Nephron progenitor cell (in vitro differentiated cells): ENCODE measurements around the gene PITPNB.

Experiments used
- DNase-seq: peaks from one replicate; pipeline ENCODE4 v3.0.0; 2021
- H3K27ac Mint-ChIP-seq: 2 replicates; pipeline ENCODE4 v1.8.0; 2021; ENCODE audit warnings: mild to moderate bottlenecking, moderate library complexity, mixed read lengths
- H3K27me3 Mint-ChIP-seq: 2 replicates; pipeline ENCODE4 v1.8.0; 2021; ENCODE audit warnings: mild to moderate bottlenecking, low read depth, mixed read lengths; ENCODE audit not compliant: poor library complexity
- H3K36me3 Mint-ChIP-seq: 2 replicates; pipeline ENCODE4 v1.8.0; 2021; ENCODE audit warnings: low read depth, mixed read lengths
- H3K4me1 Mint-ChIP-seq: 2 replicates; pipeline ENCODE4 v1.8.0; 2021; ENCODE audit warnings: mixed read lengths
- H3K4me3 Mint-ChIP-seq: 2 replicates; pipeline ENCODE4 v1.8.0; 2021; ENCODE audit warnings: mild to moderate bottlenecking, moderate library complexity, mixed read lengths
- H3K9me3 Mint-ChIP-seq: 2 replicates; pipeline ENCODE4 v1.8.0; 2021; ENCODE audit warnings: mild to moderate bottlenecking, moderate library complexity, mixed read lengths
- CTCF ChIP-seq: fragments of 200-600 bp; sonication (generic); IDR thresholded peaks from 2 replicates; pipeline ENCODE4 v1.5.0; 2021; ENCODE audit warnings: antibody characterized with exemption

Gene PITPNB

GRCh38 chr22:27846910-27847309 is 72.1 kb downstream of the PITPNB start:
- Mint-ChIP-seq H3K9me3 (no peaks in the 10 kb centered on the region), H3K4me3 (peak overlapping the region; percentile 25), H3K27me3 (no peaks in the 10 kb centered on the region), H3K4me1 (peaks cover 95% of the 10 kb centered on the region), H3K36me3 (peaks cover 30% of the 10 kb centered on the region), H3K27ac (peak overlapping the region; percentile 95)
- TF ChIP-seq CTCF, result no peak
- no peak for DNase-seq

DNA sequence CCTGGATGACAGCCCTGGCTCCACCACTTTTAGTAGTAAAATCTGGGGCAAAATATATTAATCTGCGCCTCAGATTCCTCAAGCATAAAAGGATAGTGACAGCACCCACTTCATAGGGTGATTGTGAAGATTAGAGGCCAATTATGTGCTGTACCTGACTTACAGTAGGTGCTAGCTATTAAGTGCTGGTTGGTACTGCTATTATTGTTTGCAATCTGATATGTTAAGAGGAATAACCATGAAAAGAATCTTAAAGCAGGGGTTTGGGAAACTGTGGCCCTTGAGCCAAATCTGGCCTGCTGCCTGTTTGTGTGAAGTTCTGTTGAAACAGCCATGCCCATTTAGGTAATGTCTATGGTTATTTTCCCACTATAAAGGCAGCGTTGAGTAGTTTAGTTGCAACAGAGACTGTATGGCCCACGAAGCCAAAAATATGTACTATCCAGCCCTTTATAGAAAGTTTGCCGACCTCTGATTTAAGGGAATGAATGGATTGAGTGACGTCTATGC is 72.8 kb downstream of the PITPNB start:
- Mint-ChIP-seq H3K27me3 (no peaks in the 10 kb centered on the region), H3K4me1 (peaks cover 96% of the 10 kb centered on the region), H3K4me3 (no peak overlapping the region), H3K9me3 (no peaks in the 10 kb centered on the region), H3K27ac (peak overlapping the region; percentile 95), H3K36me3 (peaks cover 26% of the 10 kb centered on the region)
- no peak for TF ChIP-seq CTCF
- DNase-seq, result no peak

DNA sequence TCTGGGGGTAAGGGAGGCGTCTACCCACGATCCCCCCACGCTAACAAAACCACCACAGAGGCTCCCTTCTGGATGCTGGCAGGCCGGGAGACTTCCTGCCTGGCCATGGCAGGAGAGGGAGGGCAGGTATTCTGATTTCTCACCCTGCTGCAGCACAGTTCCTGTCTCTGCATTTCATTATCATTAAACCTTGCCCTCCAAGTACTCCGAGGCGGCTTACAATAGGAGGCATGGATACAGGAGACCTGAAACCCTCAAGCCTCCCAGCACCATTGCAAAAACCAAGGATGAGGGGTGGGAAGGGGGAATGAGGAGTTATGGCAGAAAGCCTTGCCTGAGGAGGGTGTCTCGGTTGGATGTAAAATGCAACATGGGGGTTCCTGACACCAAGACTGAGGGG is 73.4 kb downstream of the PITPNB start:
- no peak for DNase-seq
- peaks cover 91% of the 10 kb centered on the region for H3K4me1 Mint-ChIP-seq

DNA sequence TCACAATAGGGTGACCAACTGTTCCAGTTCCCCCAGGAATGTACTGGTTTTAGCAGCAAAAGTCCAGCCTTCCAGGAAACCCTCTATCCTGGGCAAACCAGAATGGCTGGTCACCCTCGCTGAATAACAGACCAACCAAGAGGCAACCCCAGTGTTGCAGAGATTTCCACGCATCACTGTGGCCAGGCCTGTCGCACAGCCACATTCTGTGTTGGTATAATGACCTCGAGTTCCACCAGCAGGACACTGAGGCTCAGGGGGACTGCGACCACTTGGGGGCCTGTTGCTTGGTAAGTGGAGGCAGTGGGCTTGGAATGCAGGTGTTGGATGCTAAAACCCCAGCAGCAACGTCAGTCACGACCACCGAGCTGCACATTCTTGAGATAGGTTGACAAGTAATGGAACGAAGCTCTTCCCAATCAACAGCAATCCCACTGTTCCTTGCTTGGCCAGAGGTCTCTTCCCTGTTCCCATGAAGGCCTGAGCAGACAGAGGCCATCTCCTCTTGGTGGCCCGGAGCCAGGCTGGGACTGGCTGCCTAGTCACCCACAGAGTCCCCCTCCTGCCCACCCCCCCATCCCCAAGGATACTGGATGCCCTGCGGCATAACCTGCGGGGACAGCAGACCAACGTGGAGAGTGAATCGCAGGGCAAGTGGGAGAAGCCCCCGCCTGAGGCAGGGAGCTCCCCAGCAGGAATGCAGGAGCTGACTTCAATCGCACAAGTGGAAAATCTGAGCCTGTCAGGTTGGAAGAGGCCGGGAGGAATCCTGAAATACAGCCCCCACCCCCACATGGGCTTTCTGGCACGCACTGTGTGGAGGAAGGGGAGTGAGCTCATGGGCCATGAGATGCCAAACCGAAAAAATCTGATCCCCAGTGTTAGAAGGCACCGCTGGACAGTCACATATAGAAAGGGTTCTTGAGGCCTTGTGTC is 74.1 kb downstream of the PITPNB start:
- Mint-ChIP-seq H3K27me3 (peaks cover 4% of the 10 kb centered on the region), H3K4me1 (peaks cover 84% of the 10 kb centered on the region), H3K4me3 (peak overlapping the region; percentile 23), H3K27ac (peak overlapping the region; percentile 85), H3K36me3 (peaks cover 21% of the 10 kb centered on the region), H3K9me3 (no peaks in the 10 kb centered on the region)
- DNase-seq, result no peak
- TF ChIP-seq CTCF, result no peak

More for the DNA sequence above, 73.4 kb downstream of the PITPNB start:
- TF ChIP-seq CTCF, result no peak
- Mint-ChIP-seq H3K9me3 (no peaks in the 10 kb centered on the region), H3K36me3 (peaks cover 21% of the 10 kb centered on the region), H3K27me3 (no peaks in the 10 kb centered on the region), H3K4me3 (peak overlapping the region; percentile 23), H3K27ac (peak overlapping the region; percentile 85)

- H3K36me3 Mint-ChIP-seq, result peaks cover 16% of the 10 kb centered on the region
- H3K4me3 Mint-ChIP-seq, result no peak overlapping the region
- H3K27ac Mint-ChIP-seq, result no peak overlapping the region
- no peak for TF ChIP-seq CTCF
- DNase-seq, result peak; percentile 25
- H3K27me3 Mint-ChIP-seq, result peaks cover 8% of the 10 kb centered on the region
- H3K9me3 Mint-ChIP-seq, result no peaks in the 10 kb centered on the region
- H3K4me1 Mint-ChIP-seq, result peaks cover 78% of the 10 kb centered on the region
Measured at GRCh38 chr22:27844256-27844655, 74.8 kb downstream of the PITPNB start.
